ENCODE results near the gene ZNRF1. TPM values are rescaled to one million over a fixed set of nuclear protein-coding genes. Genes with fewer than 3 reads are reported as not detected.

The ZNRF1 gene
- total RNA-seq, 4 donors from 2014 or later = 14.1 to 37.4 (median 19.4) TPM

- H3K9me3 ChIP-seq = no peaks in the 10 kb centered on the region
- intact Hi-C loops (cut with DNase I; ENCODE audit: low total_unique reads) = loop anchor here (2.0 kb wide), 1 partner anchor 111 kb away; no protein-coding TSS in a partner anchor
- DNase-seq = peak; percentile 54 to 60
- TF ChIP-seq, protein P1, sequence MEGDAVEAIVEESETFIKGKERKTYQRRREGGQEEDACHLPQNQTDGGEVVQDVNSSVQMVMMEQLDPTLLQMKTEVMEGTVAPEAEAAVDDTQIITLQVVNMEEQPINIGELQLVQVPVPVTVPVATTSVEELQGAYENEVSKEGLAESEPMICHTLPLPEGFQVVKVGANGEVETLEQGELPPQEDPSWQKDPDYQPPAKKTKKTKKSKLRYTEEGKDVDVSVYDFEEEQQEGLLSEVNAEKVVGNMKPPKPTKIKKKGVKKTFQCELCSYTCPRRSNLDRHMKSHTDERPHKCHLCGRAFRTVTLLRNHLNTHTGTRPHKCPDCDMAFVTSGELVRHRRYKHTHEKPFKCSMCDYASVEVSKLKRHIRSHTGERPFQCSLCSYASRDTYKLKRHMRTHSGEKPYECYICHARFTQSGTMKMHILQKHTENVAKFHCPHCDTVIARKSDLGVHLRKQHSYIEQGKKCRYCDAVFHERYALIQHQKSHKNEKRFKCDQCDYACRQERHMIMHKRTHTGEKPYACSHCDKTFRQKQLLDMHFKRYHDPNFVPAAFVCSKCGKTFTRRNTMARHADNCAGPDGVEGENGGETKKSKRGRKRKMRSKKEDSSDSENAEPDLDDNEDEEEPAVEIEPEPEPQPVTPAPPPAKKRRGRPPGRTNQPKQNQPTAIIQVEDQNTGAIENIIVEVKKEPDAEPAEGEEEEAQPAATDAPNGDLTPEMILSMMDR (IDR thresholded peaks at IDR 0.05) = no peak
- peak in 1 of 2 donors; percentile 16 for TF ChIP-seq POLR2A (IDR thresholded peaks at IDR 0.05)
- no peaks in the 10 kb centered on the region for H3K36me3 ChIP-seq
- H3K27ac ChIP-seq = peak overlapping the region; percentile 74 to 89
- no peaks in the 10 kb centered on the region for H3K27me3 ChIP-seq
- H3K4me3 ChIP-seq = peak overlapping the region; percentile 73 to 98
- no peaks in the 10 kb centered on the region for H3K4me1 ChIP-seq
Observed at GRCh38 chr16:74999609-75000480, 1.0 kb downstream of the ZNRF1 start.

DNA sequence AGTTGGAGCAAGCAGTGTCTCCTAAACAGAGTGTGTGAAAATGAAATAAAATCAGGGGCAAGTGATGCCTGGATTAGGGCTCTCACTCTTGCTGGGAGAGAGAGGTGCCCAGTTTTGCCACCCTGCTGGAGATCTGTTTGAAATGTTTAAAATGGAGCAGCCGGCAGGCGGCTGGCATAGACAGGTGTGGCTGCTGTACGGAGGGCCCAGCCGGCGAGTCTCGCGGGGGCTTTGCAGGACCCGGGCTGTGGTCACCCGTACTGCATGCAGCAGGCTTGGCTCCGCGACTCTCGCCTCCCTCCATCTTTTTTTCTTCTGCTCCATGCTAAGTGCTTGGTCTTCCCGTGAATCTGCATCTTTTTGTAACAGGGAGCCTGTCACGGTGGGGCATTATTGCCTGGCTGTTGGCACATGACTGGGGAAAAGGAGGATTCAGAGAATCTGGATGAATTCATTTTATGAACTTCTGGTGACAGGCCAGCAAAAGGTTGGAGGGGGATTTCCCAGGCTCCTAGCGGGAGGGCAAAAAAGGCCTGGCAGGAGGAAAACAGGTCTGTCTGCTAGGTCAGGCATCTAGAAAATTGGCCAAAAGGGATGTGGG, 1.8 kb downstream of the ZNRF1 start:
- Histone ChIP-seq H3K36me3 (no peaks in the 10 kb centered on the region), H3K27me3 (no peaks in the 10 kb centered on the region), H3K9me3 (no peaks in the 10 kb centered on the region), H3K4me3 (peak overlapping the region; percentile 73 to 98), H3K4me1 (no peaks in the 10 kb centered on the region), H3K27ac (peak overlapping the region; percentile 74 to 89)
- intact Hi-C loops (cut with DNase I; ENCODE audit: low total_unique reads) = no loop called here
- no peak for DNase-seq
- no peak for TF ChIP-seq POLR2A (IDR thresholded peaks at IDR 0.05)
- TF ChIP-seq, protein P1 (IDR thresholded peaks at IDR 0.05) = no peak

- Histone ChIP-seq H3K4me1 (no peaks in the 10 kb centered on the region), H3K4me3 (no peak overlapping the region), H3K27me3 (no peaks in the 10 kb centered on the region), H3K9me3 (no peaks in the 10 kb centered on the region), H3K36me3 (no peaks in the 10 kb centered on the region), H3K27ac (peak overlapping the region in 1 of 2 donors; percentile 3)
- intact Hi-C loops (cut with DNase I; ENCODE audit: low total_unique reads) = no loop called here
- DNase-seq = no peak
- TF ChIP-seq POLR2A (IDR thresholded peaks at IDR 0.05) = no peak
- TF ChIP-seq, protein P1 (IDR thresholded peaks at IDR 0.05) = no peak
Observed at GRCh38 chr16:75002474-75002873, 3.6 kb downstream of the ZNRF1 start.

DNA sequence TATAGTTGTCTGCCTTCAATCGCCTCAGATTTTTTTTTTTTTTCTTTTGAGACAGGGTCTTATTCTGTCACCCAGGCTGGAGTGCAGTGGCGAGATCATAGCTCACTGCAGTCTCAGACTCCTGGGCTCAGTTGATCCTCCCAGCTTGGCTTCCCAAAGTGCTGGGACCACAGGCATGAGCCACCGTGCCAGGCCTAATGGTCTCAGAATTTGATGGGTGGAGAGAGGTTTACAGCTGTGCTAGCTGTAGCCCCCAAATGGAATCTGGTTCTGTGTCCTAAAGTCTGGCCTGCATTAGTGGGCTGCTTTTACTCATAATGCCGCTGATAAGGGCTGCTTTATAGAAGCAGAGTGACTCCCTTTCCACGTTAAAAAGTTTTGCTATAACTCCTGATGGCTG, 5.1 kb downstream of the ZNRF1 start:
- Histone ChIP-seq H3K9me3 (no peaks in the 10 kb centered on the region), H3K36me3 (no peaks in the 10 kb centered on the region), H3K4me1 (no peaks in the 10 kb centered on the region), H3K27me3 (no peaks in the 10 kb centered on the region), H3K27ac (no peak overlapping the region), H3K4me3 (no peak overlapping the region)
- intact Hi-C loops (cut with DNase I; ENCODE audit: low total_unique reads) = no loop called here
- no peak for DNase-seq
- TF ChIP-seq, protein P1 (IDR thresholded peaks at IDR 0.05) = no peak
- no peak for TF ChIP-seq POLR2A (IDR thresholded peaks at IDR 0.05)

- intact Hi-C loops (cut with DNase I; ENCODE audit: low total_unique reads) = no loop called here
Observed at GRCh38 chr16:75004460-75004859, 5.6 kb downstream of the ZNRF1 start.

More at GRCh38 chr16:75004460-75004859, 5.6 kb downstream of the ZNRF1 start:
- Histone ChIP-seq H3K27me3 (no peaks in the 10 kb centered on the region), H3K4me3 (no peak overlapping the region), H3K4me1 (no peaks in the 10 kb centered on the region), H3K9me3 (no peaks in the 10 kb centered on the region), H3K27ac (no peak overlapping the region), H3K36me3 (no peaks in the 10 kb centered on the region)
- TF ChIP-seq POLR2A (IDR thresholded peaks at IDR 0.05) = no peak
- TF ChIP-seq, protein P1 (IDR thresholded peaks at IDR 0.05) = no peak
- no peak for DNase-seq
